ENCODE measurements around the gene ENOPH1.
A peak's percentile ranks its signal among the peaks of the same experiment; 100 is the strongest.
"Not testable (repeated sequence)": the region's sequence is repeated elsewhere in the genome, so short reads cannot be mapped to it uniquely, and the experiment has no call there.

ENOPH1 gene

GRCh38 chr4:82397527-82397926 is 32.9 kb upstream of the ENOPH1 start:
- no peak overlapping the region for H3K4me3 ChIP-seq
- no peak overlapping the region for H3K9ac ChIP-seq
- no peaks in the 10 kb centered on the region for H3K36me3 ChIP-seq
- no peaks in the 10 kb centered on the region; a peak in 1 of 20 replicates for H3K4me1 ChIP-seq
- H3K27me3 ChIP-seq: no peaks in the 10 kb centered on the region
- no peaks in the 10 kb centered on the region for H3K9me3 ChIP-seq (replicated peaks in 1 of 11)
- H3K27ac ChIP-seq: no peak overlapping the region
- H4K20me1 ChIP-seq: no peaks in the 10 kb centered on the region
- no peak for TF ChIP-seq Cebpa-rat (IDR thresholded peaks at IDR 0.05)
- no peak overlapping the region for H3K4me2 ChIP-seq

DNA sequence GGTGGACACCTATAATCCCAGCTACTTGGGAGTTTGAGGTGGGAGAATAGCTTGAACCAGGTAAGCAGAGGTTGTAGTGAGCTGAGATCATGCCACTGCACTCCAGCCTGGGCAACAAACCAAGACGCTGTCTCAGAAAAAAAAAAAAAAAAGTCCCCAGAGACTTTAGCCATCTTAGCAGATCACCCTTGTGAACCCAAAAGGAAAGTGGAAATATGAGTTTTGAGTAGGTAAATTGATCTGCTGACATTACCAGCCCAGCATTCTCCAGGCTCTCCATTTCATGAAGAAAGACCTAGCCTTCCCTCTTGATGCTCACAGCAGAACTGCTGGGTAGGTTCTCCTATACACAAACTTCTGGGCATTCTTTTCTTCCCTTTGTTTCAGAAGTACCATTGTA is 32.1 kb upstream of the ENOPH1 start:
- no peaks in the 10 kb centered on the region for H3K27me3 ChIP-seq
- no peak overlapping the region for H3K9ac ChIP-seq
- H3K4me1 ChIP-seq: peaks cover 0 to 1% (median 0%) of the 10 kb centered on the region in 10 experiments; a peak in 1 of 20 replicates
- no peaks in the 10 kb centered on the region for H4K20me1 ChIP-seq
- no peaks in the 10 kb centered on the region for H3K9me3 ChIP-seq (replicated peaks in 1 of 11)
- no peak for TF ChIP-seq Cebpa-rat (IDR thresholded peaks at IDR 0.05)
- H3K4me3 ChIP-seq: no peak overlapping the region
- no peaks in the 10 kb centered on the region for H3K36me3 ChIP-seq
- H3K4me2 ChIP-seq: no peak overlapping the region
- no peak overlapping the region for H3K27ac ChIP-seq

GRCh38 chr4:82401600-82401999 is 28.8 kb upstream of the ENOPH1 start:
- H4K20me1 ChIP-seq: no peaks in the 10 kb centered on the region
- no peak overlapping the region for H3K4me3 ChIP-seq
- no peak overlapping the region for H3K4me2 ChIP-seq
- peaks cover 0 to 1% (median 0%) of the 10 kb centered on the region in 11 experiments; a peak in 1 of 22 replicates for H3K9me3 ChIP-seq (replicated peaks in 1 of 11)
- H3K36me3 ChIP-seq: no peaks in the 10 kb centered on the region
- H3K9ac ChIP-seq: no peak overlapping the region
- peaks cover 0 to 4% (median 0%) of the 10 kb centered on the region in 10 experiments; a peak in 1 of 20 replicates for H3K4me1 ChIP-seq
- no peak overlapping the region for H3K27ac ChIP-seq
- no peak for TF ChIP-seq Cebpa-rat (IDR thresholded peaks at IDR 0.05)
- H3K27me3 ChIP-seq: no peaks in the 10 kb centered on the region

DNA sequence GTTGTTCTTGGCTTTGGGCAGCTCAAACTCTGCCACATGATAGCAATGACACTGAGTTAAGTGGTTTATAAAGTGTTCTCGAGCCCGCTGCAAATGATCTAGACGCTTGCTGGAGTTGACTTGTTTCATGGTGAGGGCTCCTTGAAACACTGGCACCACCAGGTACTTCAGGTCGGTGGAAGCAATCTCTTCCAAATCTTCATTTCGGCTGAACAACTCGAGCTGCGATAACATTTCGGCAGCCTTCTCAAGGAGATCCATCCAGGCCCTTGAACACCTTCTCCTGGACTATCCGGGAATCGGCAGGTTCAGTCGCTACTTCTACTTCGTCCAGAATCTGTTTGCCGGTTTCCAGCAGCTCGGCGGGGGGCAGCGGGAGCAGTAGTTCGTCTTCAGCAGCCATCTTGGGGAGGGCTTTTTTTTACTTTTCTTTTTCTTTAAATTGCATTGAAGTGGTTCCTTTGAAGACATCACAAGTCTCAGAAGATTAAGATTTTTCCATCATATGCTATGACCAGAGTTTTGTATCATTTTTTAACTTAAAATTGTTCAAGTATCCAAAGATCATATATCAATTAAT is 28.1 kb upstream of the ENOPH1 start:
- no peak overlapping the region for H3K9ac ChIP-seq
- H4K20me1 ChIP-seq: no peaks in the 10 kb centered on the region
- H3K4me2 ChIP-seq: no peak overlapping the region
- TF ChIP-seq Cebpa-rat (IDR thresholded peaks at IDR 0.05): no peak
- H3K4me1 ChIP-seq: peaks cover 0 to 4% (median 0%) of the 10 kb centered on the region in 10 experiments; a peak in 1 of 20 replicates
- H3K4me3 ChIP-seq: no peak overlapping the region
- peaks cover 0 to 8% (median 0%) of the 10 kb centered on the region in 11 experiments; a peak in 3 of 22 replicates for H3K9me3 ChIP-seq (replicated peaks in 1 of 11)
- no peaks in the 10 kb centered on the region for H3K36me3 ChIP-seq
- H3K27me3 ChIP-seq: no peaks in the 10 kb centered on the region
- H3K27ac ChIP-seq: no peak overlapping the region

DNA sequence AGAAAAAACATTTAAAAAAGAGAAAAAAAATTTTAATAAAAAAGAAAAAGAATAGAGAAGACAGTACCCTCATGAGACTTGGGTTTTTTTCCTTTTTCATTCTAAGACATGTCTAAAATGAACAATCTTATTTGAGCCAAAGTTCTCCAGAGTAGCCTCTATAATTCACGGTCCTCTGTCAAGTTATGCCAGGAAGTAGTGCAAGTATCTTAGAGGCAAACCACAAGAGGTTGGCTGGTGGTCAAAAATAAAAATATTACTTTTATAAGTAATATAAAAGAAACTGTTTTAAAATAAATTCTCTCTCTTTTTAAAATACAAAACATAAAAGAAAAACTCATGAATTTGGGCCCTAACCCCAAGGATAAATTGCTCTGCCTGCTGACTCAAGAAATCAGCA is 26.7 kb upstream of the ENOPH1 start:
- peaks cover 0 to 15% (median 3%) of the 10 kb centered on the region in 11 experiments; a peak in 6 of 22 replicates for H3K9me3 ChIP-seq (replicated peaks in 1 of 11)
- no peaks in the 10 kb centered on the region for H3K27me3 ChIP-seq
- no peak for TF ChIP-seq Cebpa-rat (IDR thresholded peaks at IDR 0.05)
- H3K9ac ChIP-seq: no peak overlapping the region
- H3K4me3 ChIP-seq: no peak overlapping the region
- H3K36me3 ChIP-seq: no peaks in the 10 kb centered on the region
- H4K20me1 ChIP-seq: no peaks in the 10 kb centered on the region
- H3K4me1 ChIP-seq: 0 out of 20 replicates have a peak, but pooled peaks cover 0 to 4% (median 0%) of the 10 kb centered on the region in 10 experiments
- H3K4me2 ChIP-seq: no peak overlapping the region; a peak in 1 of 22 replicates
- H3K27ac ChIP-seq: no peak overlapping the region

- H3K9ac ChIP-seq, H3K27me3 ChIP-seq, H3K36me3 ChIP-seq, H3K4me3 ChIP-seq, H3K27ac ChIP-seq, H4K20me1 ChIP-seq: not testable (repeated sequence)
- Histone ChIP-seq H3K4me2 (0 out of 22 replicates have a peak overlapping the region, but pooled peaks of 1 of the 11 experiments have one; percentile 61), H3K9me3 (replicated peaks in 1 of 11) (peaks cover 4 to 26% (median 17%) of the 10 kb centered on the region in 11 experiments; a peak in 18 of 22 replicates), H3K4me1 (peaks cover 3 to 15% (median 12%) of the 10 kb centered on the region in 10 experiments; a peak in 16 of 20 replicates)
- 0 out of 22 replicates have a peak, but pooled peaks of 1 of the 11 experiments have one; percentile 13 for TF ChIP-seq Cebpa-rat (IDR thresholded peaks at IDR 0.05)
These were observed 15.3 kb upstream of the ENOPH1 start for GRCh38 chr4:82415061-82415460.

DNA sequence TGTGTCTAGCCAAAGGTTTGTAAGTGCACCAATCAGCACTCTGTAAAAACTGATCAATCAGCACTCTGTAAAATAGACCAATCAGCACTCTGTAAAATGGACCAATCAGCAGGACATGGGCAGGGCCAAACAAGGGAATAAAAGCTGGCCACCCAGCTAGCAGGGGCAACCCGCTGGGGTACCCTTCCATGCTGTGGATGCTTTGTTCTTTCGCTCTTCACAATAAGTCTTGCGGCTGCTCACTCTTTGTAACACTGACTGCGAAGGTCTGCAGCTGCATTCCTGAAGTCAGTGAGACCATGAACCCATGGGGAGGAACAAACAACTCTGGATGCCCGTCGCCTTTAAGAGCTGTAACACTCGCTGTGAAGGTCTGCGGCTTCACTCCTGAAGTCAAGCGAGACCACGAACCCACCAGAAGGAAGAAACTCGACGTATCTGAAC is 14.4 kb upstream of the ENOPH1 start:
- H3K9ac ChIP-seq: no peak overlapping the region; a peak in 1 of 22 replicates
- TF ChIP-seq Cebpa-rat (IDR thresholded peaks at IDR 0.05): no peak
- H3K4me2 ChIP-seq: peak overlapping the region; percentile 41 to 62 (median 55)
- H3K9me3 ChIP-seq (replicated peaks in 1 of 11): peaks cover 4 to 26% (median 17%) of the 10 kb centered on the region in 11 experiments; a peak in 18 of 22 replicates
- peaks cover 0 to 14% (median 7%) of the 10 kb centered on the region in 11 experiments; a peak in 11 of 22 replicates for H4K20me1 ChIP-seq
- H3K36me3 ChIP-seq: no peaks in the 10 kb centered on the region
- H3K4me1 ChIP-seq: peaks cover 3 to 23% (median 12%) of the 10 kb centered on the region in 10 experiments; a peak in 17 of 20 replicates
- peak overlapping the region in 2 of 11 experiments; percentile 10 to 22; a peak in 1 of 22 replicates for H3K27ac ChIP-seq
- peak overlapping the region in 6 of 10 experiments; percentile 6 to 30 (median 16); a peak in 4 of 20 replicates for H3K4me3 ChIP-seq
- no peaks in the 10 kb centered on the region for H3K27me3 ChIP-seq

- H3K27me3 ChIP-seq: no peaks in the 10 kb centered on the region
- peaks cover 4 to 16% (median 14%) of the 10 kb centered on the region in 11 experiments; a peak in 18 of 22 replicates for H3K9me3 ChIP-seq (replicated peaks in 1 of 11)
- TF ChIP-seq Cebpa-rat (IDR thresholded peaks at IDR 0.05): no peak
- no peak overlapping the region for H3K9ac ChIP-seq
- no peak overlapping the region for H3K4me2 ChIP-seq
- no peak overlapping the region for H3K4me3 ChIP-seq
- H3K36me3 ChIP-seq: peaks cover 22 to 28% (median 25%) of the 10 kb centered on the region in 11 experiments
- peaks cover 28 to 49% (median 38%) of the 10 kb centered on the region in 11 experiments for H4K20me1 ChIP-seq
- H3K4me1 ChIP-seq: peaks cover 3 to 46% (median 22%) of the 10 kb centered on the region in 10 experiments; a peak in 17 of 20 replicates
- no peak overlapping the region for H3K27ac ChIP-seq
These were observed 10.9 kb upstream of the ENOPH1 start for GRCh38 chr4:82419451-82419850.

DNA sequence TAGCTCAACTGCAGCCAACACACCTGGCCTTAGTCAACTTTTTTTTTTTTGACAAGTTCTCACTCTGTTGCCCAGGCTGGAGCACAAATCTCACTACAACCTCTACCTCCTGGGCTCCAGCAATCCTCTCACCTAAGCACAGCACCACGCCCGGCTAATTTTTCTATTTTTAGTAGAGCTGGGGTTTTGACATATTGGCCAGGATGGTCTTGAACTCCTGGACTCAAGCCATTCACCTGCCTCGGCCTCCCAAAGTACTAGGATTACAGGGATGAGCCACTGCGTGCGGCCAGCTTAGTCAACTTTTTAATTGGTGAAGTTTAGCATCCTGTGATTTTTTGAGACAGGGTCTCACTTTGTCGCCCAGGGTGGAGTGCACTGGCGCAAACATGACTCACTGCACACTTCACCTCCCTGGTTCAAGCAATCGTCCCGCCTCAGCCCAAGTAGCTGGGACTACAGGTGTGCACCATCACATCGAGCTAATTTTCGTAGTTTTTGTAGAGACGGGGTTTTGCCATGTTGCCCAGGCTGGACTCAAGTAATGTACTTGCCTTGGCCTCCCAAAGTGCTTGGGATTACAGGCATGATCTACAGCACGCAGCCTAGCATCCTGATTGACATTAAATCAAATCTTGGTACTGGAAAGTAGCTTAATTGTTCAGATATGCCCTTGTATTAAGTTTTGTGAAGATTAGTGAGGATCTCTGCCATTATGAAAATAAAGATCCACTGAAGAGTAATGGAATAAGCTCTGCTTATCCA is 8.4 kb upstream of the ENOPH1 start:
- Histone ChIP-seq H3K27me3 (no peaks in the 10 kb centered on the region), H3K9ac (no peak overlapping the region), H3K4me3 (no peak overlapping the region), H3K9me3 (replicated peaks in 1 of 11) (no peaks in the 10 kb centered on the region), H3K36me3 (peaks cover 48 to 54% (median 50%) of the 10 kb centered on the region in 11 experiments), H4K20me1 (peaks cover 53 to 74% (median 64%) of the 10 kb centered on the region in 11 experiments), H3K4me1 (peaks cover 12 to 56% (median 25%) of the 10 kb centered on the region in 10 experiments), H3K27ac (no peak overlapping the region), H3K4me2 (peak overlapping the region in 5 of 11 experiments; percentile 3 to 27 (median 9); a peak in 5 of 22 replicates)
- TF ChIP-seq Cebpa-rat (IDR thresholded peaks at IDR 0.05): no peak

All from BLaER1 treated with 17β-estradiol and CSF1 and Interleukin-3, amounts not matched to agents 10 nM and 100 nM (cell line).